Fibroblast of the conjunctiva (primary cell): ENCODE measurements around the gene SLC8A1.

Experiments
- DNase-seq: peaks from one replicate; pipeline ENCODE4 v3.0.0-alpha.2; 2010; ENCODE audit warnings: low read depth

Gene SLC8A1

GRCh38 chr2:40230186-40230585 lies 221.7 kb downstream of the SLC8A1 start:
- DNase-seq: no peak

- DNase-seq: no peak
Observed at GRCh38 chr2:40228310-40228709, 223.6 kb downstream of the SLC8A1 start.

GRCh38 chr2:40227210-40227609 lies 224.7 kb downstream of the SLC8A1 start:
- no peak for DNase-seq

GRCh38 chr2:40226637-40227036 lies 225.3 kb downstream of the SLC8A1 start:
- no peak for DNase-seq

GRCh38 chr2:40225670-40226210 lies 226.2 kb downstream of the SLC8A1 start:
- no peak for DNase-seq

GRCh38 chr2:40224318-40224717 lies 227.6 kb downstream of the SLC8A1 start:
- DNase-seq: no peak

GRCh38 chr2:40220177-40220925 lies 231.5 kb downstream of the SLC8A1 start:
- DNase-seq: no peak

GRCh38 chr2:40219141-40219540 lies 232.7 kb downstream of the SLC8A1 start:
- no peak for DNase-seq

- no peak for DNase-seq
Observed at GRCh38 chr2:40218679-40219078, 233.2 kb downstream of the SLC8A1 start.

GRCh38 chr2:40213619-40214018 lies 238.3 kb downstream of the SLC8A1 start:
- no peak for DNase-seq

- no peak for DNase-seq
Observed at GRCh38 chr2:40213071-40213470, 238.8 kb downstream of the SLC8A1 start.

GRCh38 chr2:40210968-40211353 lies 240.9 kb downstream of the SLC8A1 start:
- DNase-seq: no peak

GRCh38 chr2:40210344-40210967 lies 241.4 kb downstream of the SLC8A1 start:
- DNase-seq: no peak

GRCh38 chr2:40209761-40210160 lies 242.1 kb downstream of the SLC8A1 start:
- no peak for DNase-seq

GRCh38 chr2:40208463-40208862 lies 243.4 kb downstream of the SLC8A1 start:
- no peak for DNase-seq

- peak; percentile 30 for DNase-seq
Observed at GRCh38 chr2:40204268-40204667, 247.6 kb downstream of the SLC8A1 start.

- no peak for DNase-seq
Observed at GRCh38 chr2:40202798-40203400, 249.0 kb downstream of the SLC8A1 start.

- DNase-seq: no peak
Observed at GRCh38 chr2:40201425-40201824, 250.5 kb downstream of the SLC8A1 start.

- no peak for DNase-seq
Observed at GRCh38 chr2:40200366-40200915, 251.4 kb downstream of the SLC8A1 start.

- peak; percentile 59 for DNase-seq
Observed at GRCh38 chr2:40199771-40200170, 252.1 kb downstream of the SLC8A1 start.

- DNase-seq: no peak
Observed at GRCh38 chr2:40197121-40197520, 254.8 kb downstream of the SLC8A1 start.

GRCh38 chr2:40193670-40194026 lies 258.2 kb downstream of the SLC8A1 start:
- no peak for DNase-seq
